Epithelial cell of esophagus (primary cell): ENCODE measurements around the gene CDH18.

Source experiments
- DNase-seq: peaks from one replicate; pipeline ENCODE4 v3.0.0; 2010; ENCODE audit warnings: low read depth
- H3K4me3 ChIP-seq: 2 replicates; pipeline ENCODE4 v1.5.1; 2011; ENCODE audit warnings: mild to moderate bottlenecking, low read length, control low read depth
- CTCF ChIP-seq: IDR thresholded peaks from 2 replicates; pipeline ENCODE4 v1.5.1; 2011; ENCODE audit warnings: low read depth, mild to moderate bottlenecking, low read length, control low read depth, inconsistent platforms; ENCODE audit not compliant: insufficient read depth; ENCODE audit errors: missing control alignments

Gene CDH18

GRCh38 chr5:19865336-19866089, 122.5 kb downstream of the CDH18 start:
- no peak for TF ChIP-seq CTCF
- no peak for DNase-seq
- no peak overlapping the region for H3K4me3 ChIP-seq

GRCh38 chr5:19862711-19863110, 125.3 kb downstream of the CDH18 start:
- TF ChIP-seq CTCF, result no peak
- H3K4me3 ChIP-seq, result no peak overlapping the region
- DNase-seq, result no peak

- DNase-seq, result no peak
- no peak overlapping the region for H3K4me3 ChIP-seq
- TF ChIP-seq CTCF, result no peak
These were observed 129.0 kb downstream of the CDH18 start for GRCh38 chr5:19859020-19859419.

GRCh38 chr5:19855931-19856330, 132.1 kb downstream of the CDH18 start:
- no peak for DNase-seq
- no peak overlapping the region for H3K4me3 ChIP-seq
- TF ChIP-seq CTCF, result no peak

GRCh38 chr5:19855453-19855852, 132.5 kb downstream of the CDH18 start:
- DNase-seq, result no peak
- H3K4me3 ChIP-seq, result no peak overlapping the region
- TF ChIP-seq CTCF, result no peak

- no peak overlapping the region for H3K4me3 ChIP-seq
- DNase-seq, result peak; percentile 7
- TF ChIP-seq CTCF, result no peak
These were observed 133.0 kb downstream of the CDH18 start for GRCh38 chr5:19855031-19855430.
